ENCODE measurements around the gene CAMK2G.
"Not testable (repeated sequence)": the region's sequence is repeated elsewhere in the genome, so short reads cannot be mapped to it uniquely, and the experiment has no call there.

Gene CAMK2G

DNA sequence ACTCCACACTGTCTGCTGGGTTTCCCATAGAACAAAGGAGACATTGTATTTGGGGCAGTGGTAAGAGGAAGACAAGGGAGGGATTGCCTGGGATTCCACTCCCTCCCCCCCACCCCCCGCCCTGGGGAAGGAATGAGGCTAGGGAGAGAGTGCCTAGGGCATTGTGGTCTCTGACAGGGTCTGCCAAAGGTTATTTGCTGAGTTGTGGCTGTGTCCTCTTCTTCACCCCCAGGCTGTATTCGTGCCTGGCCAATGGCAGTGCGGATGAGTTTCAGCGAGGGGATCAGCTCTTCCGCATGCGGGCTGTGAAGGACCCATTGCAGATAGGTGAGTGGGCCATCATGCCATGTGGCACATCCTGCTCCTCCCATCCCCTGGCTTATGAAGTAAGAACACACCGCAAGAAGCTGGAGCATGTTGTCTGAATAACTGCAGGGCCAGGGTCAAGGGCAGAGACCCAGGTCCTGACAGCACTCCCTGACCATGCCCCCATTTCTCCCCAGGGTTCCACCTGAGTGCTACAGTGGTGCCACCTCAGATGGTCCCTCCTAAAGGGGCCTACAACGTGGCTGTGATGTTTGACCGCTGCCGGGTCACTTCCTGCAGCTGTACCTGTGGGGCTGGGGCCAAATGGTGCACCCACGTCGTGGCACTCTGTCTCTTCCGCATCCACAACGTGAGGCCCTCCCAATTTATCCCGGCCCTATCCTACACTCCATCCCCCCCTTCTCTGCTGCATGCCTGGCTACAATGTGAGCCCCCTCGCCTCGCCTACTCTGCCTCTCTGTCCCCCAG is 85.3 kb downstream of the CAMK2G start:
- no peak for DNase-seq

DNA sequence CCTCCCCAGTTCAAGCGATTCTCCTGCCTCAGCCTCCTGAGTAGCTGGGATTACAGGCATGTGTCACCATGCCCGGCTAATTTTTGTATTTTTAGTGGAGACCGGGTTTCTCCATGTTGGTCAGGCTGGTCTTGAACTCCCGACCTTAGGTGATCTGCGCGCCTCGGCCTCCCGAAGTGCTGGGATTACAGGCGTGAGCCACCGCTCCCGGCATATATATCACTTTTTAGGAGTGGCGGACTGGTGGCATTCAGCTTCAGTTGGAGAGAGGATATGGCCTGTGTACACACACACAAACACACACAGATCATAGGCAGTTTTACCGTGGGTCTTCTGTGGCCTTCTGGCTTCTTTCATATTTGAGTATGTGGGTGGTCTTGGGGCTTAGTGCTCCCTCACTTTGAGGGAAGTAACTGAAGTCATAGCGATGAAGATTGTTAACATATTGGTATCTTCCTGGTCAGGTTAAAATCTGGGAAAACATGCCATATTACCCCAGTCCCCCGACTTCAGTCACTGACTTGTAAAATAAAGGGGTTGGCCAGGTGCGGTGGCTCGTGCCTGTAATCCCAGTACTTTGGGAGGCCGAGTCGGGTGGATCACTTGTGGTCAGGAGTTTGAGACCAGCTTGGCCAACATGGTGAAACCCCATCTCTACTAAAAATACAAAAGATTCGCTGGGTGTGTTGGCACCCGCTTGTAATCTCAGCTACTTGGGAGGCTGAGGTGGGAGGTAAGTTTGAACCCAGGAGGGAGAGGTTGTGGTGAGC is 87.1 kb downstream of the CAMK2G start:
- not testable (repeated sequence) for DNase-seq

DNA sequence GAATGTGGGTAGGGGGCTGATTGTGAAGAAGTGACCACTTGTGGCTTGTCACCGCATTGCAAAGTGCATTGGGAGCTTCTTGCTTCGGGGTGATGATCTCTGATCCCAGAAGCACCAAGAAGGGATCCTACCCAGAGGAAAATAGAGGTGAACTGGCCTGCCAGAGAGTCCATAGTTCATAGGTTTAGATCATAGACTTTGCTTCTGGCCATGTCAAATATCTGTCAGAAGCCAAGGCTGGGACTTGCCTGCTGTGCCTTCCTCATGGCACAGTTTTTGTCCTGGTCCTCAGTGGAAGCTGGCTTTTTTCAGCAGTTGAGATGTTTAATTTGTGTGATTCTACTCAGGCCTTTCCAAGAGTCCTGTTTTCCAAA is 87.9 kb downstream of the CAMK2G start:
- no peak for DNase-seq

DNA sequence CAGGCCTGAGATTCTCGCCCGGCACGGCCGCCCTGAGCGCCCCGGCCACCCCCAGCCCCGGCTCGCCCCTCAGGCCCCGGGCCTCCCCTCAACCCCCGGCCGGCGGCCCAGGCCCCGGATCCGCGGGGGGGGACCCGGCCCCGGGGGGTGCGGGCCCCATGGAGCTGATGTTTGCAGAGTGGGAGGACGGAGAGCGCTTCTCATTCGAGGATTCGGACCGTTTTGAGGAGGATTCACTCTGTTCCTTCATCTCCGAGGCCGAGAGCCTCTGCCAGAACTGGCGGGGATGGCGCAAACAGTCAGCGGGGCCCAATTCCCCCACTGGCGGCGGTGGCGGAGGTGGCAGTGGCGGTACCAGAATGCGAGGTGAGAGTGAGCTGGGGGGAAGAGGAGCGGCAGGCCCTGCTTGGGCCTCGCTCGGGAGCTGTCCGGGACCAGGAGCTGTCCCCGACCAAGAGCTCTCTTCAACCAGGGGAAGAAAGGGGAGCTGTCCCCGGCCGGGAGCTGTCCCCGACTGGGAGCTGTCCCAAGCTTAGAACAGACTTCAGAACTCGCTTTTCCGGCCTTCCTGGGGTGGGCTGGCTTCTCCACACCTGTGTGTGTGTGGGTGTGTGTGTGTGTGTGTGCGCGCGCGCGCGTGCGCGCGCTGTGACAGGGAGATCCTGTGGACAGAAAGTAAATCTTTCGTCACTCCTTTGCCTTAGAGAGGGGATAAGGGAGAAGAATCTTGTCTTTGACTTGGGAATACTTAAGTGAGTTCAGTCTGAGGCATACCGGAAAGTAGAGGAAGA is 88.4 kb downstream of the CAMK2G start:
- peak; percentile 20 for DNase-seq

DNA sequence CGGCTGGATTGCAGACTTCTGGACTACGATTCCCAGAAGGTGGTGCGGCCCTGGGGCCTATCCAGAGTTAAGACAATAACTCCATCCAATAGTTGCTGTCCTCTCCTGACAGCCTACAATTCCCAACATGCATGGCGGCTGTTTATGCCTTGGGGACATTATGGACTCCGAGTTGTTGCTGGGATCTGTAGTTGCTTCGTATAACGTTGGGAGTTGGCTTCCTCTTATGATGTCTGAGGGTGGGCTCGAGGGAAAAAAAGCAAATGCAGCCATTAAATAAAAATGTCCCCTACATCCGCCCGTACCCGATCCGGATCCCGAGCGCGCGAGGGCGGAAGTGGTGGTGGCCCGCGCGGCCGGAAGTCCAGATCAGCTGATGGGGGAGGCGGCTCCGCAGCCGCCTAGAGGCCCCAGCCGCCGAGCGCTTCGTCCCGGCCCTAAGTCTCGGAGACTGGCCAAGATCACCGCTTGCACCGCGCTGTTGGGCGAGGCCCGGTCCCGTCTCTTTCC is 89.1 kb downstream of the CAMK2G start, which contains the start of gene ZSWIM8:
ZSWIM8 (plus strand) TSS at position 396 of the 510 bp plus-strand sequence. CDS start 273 bp downstream, outside the sequence.
- peak; percentile 96 for DNase-seq

DNA sequence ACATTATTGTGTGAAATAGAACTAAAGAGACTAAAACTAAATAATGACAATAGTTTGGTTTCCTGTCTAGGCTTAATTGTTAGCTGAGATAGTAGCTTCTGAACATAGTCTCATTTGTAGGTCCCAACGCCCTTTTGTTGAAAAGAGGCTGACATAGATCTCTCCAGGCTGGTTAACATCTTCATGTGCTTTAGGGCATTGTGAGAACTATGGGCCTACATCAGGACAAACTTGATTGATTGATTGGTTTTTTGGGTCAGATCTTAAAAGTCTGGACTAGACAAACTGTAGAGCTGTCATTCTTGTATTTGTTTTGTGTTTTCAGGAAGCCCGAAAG is 91.6 kb downstream of the CAMK2G start:
- DNase-seq: no peak

DNA sequence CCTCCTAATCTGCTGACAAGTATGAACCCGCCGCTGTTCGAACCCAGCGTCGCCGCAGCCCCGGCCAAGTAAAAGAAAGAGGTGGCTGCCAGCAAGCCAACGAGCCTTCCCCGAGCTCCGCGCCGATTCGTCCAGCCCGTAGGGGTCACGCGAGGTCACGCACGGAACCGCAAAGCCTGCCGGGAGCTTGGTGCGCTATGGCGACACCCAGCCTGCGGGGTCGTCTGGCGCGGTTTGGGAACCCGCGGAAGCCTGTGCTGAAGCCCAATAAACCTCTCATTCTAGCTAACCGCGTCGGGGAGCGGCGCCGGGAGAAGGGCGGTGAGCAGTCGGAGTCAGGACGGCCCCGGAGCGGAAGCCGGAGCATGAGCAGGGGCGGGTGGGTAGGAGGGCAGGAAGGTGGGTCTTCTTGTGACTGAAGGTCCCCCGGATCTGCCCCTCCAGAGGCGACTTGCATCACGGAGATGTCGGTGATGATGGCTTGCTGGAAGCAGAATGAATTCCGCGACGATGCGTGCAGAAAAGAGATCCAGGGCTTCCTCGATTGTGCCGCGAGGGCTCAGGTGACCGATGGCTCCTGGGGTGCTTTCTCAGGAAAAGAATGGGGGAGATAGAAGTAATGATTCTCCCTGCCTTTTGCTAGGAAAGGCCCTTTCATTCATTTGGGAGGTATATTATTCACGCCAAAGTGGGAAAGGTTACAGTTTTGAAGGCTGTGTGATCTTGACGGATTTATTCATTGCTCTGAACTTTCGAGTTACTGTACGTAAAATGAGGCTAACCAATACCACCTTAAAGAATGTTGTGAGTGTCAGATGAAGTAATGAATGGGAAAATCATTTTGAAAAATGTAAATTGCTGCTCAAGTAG is 92.2 kb downstream of the CAMK2G start, which contains the start of gene CHCHD1:
CHCHD1 (plus strand) TSS at position 170 of the 870 bp plus-strand sequence; CDS start at position 198, 28 bp downstream.
- peak; percentile 86 for DNase-seq

DNA sequence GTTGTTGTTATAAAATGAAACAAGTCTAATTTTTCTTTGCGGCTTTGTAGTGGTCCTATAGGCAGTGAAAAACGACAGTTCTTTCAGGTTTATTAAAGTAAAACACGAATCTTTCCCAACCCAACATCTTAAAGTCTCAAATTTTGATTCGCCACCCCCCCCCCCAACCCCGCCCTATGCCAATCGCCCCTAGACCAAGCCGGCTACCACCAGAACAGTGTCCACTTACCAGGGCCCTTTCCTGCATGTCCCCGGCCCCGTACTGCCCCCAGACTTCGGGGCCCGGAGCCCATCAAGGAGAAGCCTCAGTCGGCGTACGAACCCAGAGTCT is 92.8 kb downstream of the CAMK2G start:
- DNase-seq: no peak

DNA sequence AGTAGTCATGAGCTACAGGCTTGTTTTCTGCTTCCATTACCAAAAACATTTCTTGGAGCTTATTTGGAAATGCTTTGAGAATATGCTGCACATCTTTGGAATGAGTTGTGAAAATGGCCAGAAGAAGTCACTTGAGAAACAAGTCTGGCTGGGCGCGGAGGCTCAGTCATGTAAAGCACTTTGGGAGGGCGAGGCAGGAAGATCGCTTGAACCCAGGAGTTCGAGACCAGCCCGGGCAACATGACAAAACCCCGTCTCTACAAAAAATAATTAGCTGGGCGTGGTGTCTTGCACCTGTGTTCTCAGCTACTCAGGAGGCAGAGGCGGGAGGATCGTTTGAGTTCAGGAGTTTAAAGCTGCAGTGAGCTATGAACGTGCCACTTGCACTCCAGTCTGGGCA is 93.4 kb downstream of the CAMK2G start:
- no peak for DNase-seq

DNA sequence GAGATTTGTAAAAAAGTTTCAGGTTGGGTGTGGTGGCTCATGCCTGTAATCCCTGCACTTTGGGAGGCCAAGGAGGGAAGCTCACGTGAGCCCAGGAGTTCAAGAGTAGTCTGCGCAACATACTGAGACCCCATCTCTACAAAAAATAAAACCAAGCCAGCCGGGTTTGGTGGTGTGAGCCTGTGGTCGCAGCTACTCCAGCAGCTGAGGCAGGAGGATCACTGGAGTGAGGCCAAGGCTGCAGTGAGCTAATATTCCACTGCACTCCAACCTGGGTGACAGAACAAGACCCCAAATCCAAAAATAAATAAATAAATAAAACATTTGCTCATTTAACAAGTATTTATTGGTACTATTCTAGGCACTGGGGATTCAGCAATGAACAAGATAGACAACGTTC is 94.1 kb downstream of the CAMK2G start:
- DNase-seq: no peak

DNA sequence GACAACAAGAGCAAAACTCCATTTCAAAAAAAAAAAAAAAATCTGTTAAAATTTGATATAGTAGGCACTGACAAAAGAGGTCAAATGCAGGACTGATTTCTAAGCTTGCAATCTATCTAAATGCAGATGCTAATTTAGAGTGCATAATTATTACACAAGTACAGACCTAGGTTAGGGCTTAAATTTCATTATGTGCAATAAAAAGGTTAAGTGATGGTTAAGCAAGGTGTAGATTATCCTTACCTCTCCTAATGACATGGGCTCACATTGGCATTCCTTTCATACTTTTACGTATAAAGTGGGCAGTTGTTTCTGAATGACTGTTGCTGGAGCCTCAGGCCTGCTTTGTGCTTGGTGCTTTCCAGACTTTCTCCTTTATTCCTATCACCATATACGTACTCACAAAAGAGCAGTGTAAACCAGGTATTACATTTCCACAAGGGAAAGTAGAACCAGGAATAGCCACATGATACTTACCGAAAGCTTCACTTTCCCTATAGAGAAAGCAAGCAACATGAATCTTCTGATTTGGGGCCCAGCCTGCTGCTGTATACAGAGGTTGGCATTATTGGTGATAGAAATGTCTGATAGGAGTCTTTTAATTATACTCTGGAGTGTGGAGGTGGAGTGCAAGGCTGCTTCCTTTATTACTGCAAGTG is 94.7 kb downstream of the CAMK2G start:
- DNase-seq: no peak

DNA sequence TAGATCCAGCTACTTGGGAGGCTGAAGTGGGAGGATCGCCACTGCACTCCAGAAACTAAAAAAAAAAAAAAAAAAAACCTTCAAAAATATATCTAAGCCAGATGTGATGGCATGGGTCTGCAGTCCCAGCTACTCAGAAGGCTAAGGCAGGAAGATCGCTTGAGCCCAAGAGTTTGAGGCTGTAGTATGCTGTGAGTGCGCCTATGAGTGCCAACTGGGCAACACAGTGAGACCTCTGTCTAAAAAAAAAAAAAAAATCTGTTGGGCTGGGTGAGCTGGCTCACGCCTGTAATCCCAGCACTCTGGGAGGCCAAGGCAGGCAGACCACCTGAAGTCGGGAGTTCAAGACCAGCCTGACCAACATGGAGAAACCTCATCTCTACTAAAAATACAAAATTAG is 95.3 kb downstream of the CAMK2G start:
- no peak for DNase-seq

DNA sequence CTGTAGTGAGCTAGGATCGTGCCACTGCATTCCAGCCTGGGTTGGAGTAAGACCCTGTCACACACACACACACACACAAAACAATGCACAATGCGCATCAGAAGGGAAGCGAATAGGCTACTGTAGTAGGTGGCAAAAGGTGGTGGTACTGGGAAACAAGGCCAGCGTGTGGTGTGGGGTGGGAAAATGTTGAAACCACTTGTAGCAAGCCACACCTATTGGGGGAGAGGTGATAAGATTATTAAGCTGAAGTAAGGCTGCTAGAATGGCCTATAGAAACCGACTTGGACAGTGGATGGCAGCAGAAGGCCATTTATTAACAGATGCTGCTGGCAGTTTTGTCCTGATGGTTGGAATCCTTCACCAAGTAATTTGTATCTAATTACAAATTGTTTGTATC is 99.7 kb downstream of the CAMK2G start:
- DNase-seq: peak; percentile 16

DNA sequence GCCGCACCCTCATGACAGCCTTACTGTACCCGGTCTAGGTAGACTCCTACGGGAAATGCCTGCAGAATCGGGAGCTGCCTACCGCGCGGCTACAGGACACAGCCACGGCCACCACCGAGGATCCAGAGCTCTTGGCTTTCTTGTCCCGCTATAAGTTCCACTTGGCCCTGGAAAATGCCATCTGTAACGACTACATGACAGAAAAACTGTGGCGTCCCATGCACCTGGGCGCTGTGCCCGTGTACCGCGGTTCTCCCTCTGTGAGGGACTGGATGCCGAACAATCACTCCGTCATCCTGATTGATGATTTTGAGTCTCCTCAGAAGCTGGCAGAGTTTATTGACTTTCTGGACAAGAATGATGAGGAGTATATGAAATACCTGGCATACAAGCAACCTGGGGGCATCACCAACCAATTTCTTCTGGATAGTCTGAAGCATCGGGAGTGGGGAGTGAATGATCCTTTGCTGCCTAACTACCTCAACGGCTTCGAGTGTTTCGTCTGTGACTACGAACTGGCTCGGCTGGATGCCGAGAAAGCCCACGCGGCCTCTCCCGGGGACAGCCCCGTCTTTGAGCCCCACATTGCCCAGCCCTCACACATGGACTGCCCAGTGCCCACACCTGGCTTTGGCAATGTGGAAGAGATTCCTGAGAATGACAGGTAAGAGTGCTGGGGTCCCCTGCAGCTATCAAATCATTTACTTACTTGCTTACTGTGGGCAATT is 101.0 kb downstream of the CAMK2G start:
- DNase-seq: no peak

DNA sequence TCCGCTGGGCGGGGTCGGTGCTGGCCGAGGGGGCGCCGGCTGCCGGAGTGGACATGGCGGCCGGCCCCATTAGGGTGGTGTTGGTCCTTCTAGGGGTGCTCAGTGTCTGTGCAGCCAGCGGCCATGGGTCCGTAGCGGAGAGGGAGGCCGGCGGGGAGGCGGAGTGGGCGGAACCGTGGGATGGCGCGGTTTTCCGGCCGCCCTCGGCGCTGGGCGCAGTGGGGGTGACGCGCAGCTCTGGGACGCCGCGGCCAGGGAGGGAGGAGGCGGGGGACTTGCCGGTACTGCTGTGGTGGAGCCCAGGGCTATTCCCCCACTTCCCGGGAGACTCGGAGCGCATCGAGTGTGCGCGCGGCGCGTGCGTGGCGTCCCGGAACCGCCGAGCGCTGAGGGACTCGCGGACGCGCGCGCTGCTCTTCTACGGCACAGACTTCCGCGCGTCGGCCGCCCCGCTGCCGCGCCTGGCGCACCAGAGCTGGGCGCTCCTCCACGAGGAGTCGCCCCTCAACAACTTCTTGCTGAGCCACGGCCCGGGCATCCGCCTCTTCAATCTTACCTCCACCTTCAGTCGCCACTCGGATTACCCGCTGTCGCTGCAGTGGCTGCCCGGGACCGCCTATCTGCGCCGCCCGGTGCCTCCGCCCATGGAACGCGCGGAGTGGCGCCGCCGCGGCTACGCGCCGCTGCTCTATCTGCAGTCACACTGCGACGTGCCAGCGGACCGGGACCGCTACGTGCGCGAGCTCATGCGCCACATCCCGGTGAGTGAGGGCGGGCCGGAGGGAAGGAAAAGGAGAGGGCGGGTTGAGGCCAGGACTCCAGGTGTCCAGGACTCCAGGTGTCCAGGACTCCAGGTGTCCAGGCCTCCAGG is 101.8 kb downstream of the CAMK2G start:
- peak; percentile 88 for DNase-seq

DNA sequence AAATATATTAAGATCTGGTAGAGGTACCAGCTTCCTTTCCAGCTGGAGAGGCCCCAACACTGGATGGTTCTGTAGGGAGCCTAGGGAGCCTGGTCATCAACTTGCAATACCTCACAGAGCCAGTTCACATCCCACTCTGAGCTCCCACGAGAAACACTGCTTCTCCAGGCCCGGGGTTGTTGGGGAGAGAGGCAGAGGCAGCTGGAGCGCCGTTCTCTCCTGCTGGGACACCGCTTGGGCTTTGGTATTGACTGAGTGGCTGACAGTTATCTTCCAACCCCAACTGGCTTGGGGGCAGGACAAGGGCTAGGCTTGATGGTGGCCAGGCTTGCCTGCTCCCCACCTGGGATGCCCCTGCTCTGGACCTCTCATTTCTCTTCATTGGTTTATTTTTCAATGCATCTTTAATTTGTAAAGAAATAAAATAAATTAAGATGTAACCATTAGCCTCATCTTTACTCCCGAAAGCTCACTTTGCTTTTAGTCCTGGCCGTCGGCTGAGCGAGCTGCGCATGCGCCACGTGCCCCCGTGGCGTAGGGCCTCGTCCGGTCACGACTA is 102.6 kb downstream of the CAMK2G start:
- peak; percentile 22 for DNase-seq

DNA sequence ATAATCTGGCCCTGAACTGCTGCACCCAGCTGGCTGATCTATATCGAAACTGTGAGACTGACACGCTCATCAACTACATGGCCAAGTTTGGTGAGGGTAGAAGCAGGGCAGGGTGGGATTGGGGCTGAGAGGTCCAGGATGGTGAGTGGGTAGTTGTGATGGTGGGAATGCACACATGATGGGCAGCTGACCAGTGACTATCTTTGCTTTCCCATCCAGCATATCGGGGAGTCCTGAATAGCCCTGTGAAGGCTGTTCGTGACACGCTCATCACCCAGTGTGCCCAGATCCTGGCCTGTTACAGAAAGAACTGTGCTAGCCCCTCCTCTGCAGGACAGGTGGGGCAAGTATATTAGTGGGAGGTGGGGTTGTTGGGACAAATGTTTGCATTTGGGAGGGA is 105.0 kb downstream of the CAMK2G start:
- DNase-seq: no peak

DNA sequence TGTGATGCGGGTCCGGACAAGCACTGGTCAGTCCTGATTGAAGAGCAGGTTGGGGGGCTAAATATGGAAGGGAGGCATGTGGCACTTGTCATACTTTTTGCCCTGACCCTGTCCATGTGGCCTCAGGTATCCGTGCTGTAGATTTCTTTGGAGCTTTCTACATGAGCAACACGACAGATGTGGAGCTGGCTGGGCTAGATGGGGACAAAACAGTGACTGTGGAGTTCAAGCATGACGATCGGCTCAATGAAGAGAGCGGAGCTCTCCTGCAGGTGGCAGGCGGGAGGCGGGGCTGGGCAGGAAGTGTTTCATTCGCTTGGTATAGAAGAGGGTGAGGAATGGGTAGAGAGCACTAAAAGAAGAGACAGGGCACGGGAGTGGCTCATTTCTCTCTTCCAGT is 105.5 kb downstream of the CAMK2G start:
- DNase-seq: no peak

DNA sequence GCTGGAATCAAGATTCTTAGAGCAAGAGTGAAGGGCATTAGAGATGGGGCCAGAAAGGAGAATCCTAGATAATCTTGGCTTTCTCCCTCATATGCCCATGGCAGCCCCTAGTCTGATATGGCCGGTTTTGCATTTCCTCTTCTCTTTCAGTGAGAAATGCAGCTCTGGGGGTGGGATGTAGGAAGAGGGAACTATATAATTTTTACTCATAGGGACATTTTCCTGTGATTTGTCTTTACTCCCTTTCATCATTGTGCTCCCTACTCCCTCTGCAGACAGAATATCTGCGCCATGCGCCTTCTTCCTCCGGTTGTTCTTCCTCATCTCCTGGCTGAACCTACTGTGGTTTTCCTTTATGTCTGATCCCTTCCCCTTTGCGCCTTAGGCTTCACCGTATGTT is 109.3 kb downstream of the CAMK2G start:
- no peak for DNase-seq

All from fibroblast of skin of scalp (primary cell).